ENCODE results near the gene NAPEPLD.
"Not testable (repeated sequence)": the region's sequence is repeated elsewhere in the genome, so short reads cannot be mapped to it uniquely, and the experiment has no call there.

NAPEPLD gene

DNA sequence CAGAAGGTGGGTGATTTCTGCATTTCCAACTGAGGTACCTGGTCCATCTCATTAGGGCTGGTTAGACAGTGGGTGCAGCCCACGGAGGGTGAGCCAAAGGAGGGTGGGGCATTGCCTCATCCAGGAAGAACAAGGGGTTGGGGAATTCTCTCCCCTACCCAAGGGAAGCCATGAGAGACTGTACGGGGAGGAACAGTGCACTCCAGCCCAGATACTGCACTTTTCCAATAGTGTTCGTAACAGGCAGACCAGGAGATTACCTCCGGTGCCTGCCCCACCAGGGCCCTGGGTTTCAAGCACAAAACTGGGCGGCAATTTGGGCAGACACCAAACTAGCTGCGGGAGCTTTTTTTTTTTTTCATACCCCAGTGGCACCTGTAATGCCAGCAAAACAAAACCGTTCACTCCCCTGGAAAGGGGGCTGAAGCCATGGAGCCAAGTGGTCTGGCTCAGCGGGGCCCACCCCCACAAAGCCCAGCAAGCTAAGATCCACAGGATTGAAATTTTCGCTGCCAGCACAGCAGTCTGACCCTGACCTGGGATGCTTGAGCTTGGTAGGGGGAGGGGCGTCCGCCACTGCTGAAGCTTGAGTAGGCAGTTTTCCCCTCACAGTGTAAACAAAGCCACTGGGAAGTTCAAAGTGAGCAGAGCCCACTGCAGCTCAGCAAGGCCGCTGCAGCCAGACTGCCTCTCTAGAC, 42.7 kb downstream of the NAPEPLD start:
- DNase-seq = no peak

DNA sequence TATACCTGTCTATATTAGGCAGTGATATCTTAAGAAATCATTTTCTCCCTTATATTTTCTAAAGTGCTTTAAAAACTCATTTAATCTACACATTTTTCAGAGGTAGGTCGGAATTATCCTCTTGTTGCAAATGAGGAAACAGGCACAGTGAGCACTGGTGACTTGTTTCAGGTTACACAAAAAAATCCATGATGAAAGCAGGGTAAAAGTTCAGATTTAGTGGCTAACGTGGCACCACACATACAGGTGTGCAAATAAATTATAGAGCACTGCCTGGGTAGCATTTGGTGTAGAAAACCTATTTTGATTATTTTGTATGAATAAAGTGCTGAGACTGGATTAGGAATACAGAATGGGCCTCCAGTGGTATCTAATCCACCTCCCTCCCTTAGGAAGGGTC, 47.4 kb downstream of the NAPEPLD start:
- no peak for DNase-seq

DNA sequence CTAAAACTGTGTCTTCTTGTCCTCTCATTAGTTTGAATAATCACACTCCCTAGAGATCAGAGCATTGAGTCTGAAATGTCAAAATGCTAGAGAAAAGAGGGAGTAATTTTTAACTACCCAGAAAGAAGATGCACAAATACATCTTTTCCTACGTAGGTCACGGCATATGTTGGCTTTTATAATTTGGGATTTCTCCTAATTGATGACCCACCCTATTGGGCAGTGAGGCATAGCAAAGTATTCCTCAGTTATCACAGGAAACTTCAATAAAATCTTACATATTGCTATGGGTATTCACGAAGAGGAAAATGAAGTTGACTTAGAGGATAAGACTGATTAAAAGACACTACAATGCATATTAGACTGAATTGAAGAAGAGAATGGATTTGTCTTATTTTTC, 48.6 kb downstream of the NAPEPLD start:
- no peak for DNase-seq

DNA sequence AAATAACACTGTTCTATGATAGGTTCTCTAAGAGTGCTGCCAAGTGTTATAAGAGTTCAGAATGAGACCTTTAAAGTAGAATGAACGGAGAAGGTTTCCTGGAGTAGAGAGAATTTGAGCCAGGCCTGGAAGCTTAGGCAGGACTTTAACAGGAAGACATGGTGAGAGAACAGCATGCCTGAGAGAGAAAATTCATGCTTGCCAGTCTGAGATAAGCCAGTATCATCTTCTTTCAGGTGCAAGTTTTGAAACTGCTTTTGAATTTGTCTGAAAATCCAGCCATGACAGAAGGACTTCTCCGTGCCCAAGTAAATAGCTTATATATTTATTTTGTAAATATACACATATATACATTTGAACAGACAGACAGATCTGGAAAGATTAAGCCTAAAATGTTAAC, 51.9 kb downstream of the NAPEPLD start:
- DNase-seq = no peak

DNA sequence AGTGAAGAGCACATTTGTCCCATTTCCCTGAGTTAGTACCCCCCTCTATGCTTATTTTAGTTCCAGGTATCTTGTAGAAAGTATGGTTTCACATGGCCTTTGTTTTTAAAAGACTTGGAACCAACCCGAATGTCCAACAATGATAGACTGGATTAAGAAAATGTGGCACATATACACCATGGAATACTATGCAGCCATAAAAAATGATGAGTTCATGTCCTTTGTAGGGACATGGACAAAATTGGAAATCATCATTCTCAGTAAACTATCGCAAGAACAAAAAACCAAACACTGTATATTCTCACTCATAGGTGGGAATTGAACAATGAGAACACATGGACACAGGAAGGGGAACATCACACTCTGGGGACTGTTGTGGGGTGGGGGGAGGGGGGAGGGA, 53.3 kb downstream of the NAPEPLD start:
- not testable (repeated sequence) for DNase-seq

DNA sequence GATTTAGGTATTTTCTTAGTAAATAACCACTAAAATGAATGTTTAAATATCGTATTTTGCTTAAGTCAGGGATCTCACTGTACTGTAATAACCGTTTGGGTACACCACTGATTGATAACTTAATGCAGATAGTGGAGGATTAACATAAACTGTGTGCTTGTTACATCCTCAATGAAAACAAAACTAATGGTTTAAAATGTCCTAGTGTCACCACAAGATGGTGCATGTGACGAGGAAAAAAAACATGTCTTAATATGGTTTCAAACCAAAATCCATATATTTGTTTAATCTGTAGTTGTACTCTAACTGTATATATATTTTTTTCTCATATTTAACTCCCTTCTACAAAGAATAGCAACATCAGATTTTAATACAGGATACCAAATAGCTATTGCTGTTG, 54.8 kb downstream of the NAPEPLD start:
- DNase-seq = no peak

DNA sequence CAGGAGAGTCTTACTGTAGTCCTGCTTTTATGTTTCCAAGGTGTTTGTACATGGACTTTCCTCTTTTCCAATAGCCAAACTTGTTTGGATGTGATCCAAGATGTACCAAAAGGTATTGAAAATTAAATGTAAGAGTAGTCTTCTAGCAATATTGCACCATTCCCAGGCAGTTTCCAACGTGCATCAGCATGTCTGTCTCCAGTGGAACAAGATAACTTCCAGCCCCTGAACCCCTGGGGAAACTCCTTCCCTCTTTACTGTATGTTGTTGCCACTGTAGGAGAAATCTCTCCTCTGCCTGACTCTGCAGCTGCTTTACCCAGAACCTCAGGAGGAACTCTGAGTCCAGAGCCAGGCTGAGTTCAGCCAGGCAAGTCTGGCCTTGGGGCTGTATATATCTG, 55.5 kb downstream of the NAPEPLD start:
- DNase-seq = no peak

DNA sequence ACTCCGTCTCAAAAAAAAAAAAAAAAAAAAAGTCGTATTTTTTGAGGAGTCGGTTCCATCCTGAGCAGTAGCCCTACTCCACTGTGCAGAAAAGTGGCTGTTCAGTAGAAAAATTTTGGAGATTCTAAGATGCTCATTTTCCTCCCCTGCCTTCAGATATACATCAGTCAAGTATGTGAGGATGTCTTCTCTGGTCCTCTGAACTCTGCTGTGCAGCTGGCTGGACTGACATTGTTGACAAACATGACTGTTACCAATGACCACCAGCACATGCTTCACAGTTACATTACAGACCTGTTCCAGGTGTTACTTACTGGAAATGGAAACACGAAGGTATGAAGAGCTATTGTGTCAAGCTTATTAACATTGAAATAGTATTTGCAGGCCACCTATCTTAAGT, 56.6 kb downstream of the NAPEPLD start:
- DNase-seq = not testable (repeated sequence)

DNA sequence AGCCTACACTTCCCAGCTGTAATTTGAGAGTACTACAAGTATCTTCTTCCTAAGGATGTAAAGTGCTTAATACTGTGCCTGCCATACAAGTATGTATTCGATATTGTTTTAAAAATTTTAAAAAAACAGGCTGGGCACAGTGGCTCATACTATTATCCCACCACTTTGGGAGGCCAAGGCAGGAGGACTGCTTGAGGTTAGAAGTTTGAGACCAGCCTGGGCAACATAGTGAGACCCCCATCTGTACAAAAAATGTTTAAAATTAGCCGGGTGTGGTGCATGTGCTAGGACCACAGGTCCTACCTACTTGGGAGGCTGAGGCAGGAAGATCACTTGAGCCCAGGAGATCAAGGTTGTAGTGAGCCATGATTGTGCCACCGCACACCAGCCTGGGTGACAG, 65.7 kb downstream of the NAPEPLD start:
- DNase-seq = no peak

DNA sequence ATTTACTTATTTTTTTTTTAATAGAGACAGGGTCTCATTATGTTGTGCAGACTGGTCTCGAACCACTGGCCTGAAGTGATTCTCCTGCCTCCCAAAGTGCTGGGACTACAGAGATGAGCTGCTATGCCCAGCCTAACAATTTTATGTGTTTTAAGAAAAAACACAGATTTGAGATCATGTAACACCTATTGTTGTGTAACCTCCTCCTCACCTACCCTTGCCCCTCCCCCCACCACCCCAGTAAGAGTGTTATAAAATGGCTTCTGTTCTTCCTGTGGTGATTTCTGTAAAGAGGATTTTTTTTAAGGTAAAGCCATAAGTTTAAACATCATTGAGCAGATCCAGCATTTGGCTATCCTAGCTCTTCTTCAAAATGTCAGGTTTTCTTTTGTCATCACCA, 66.4 kb downstream of the NAPEPLD start:
- DNase-seq = no peak

DNA sequence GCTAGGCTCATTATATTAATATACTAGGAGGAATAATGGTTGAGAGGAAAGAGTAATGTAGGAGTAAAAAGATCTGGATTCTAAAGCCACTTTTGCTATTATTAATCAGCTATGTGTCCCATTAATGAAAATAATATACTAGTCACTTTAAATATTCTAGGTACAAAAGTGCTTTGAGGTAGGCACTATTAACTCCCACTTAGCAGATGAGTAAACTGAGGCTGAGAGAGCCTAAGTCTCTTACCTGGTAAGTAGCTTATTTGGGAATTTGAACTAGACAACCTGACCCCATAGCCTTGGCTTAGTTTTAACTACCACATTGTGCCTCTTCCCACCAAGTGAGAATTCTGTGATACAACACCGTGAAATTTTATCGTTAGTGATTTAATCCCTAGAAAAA, 68.0 kb downstream of the NAPEPLD start:
- no peak for DNase-seq

DNA sequence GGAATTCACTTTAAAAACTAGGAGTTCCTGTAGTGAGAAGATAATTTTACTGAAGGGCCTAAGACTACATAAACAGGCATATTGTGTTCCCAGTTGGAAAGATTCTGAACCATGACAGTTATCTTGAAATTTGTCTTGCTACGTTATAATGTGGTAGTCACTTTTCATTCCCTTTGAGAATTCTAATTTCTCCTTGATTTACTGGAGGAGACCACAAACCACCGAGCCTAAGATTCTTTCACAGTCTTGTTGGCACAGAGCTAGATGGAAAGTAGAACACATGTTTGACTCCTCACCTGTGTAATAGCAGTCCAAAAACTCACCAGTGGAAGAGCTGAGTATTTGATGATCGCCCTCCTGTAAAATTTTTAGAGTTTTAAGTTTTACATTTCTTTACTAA, 69.1 kb downstream of the NAPEPLD start:
- DNase-seq = no peak

DNA sequence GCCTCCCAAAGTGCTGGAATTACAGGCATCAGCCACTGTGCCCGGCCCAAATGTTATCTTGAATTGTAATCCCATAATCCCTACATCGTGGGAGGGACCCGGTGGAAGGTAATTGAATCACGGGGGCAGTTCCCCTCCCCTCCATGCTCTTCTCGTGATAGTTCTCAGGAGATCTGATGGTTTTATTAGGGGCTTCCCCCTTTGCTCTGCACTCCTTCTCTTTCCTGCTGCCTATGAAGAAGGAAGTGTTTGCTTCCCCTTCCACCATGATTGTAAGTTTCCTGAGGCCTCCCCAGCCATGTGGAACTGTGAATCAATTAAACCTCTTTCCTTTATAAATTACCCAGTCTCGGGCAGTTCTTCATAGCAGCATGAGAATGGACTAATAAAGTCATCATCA, 70.7 kb downstream of the NAPEPLD start:
- not testable (repeated sequence) for DNase-seq

DNA sequence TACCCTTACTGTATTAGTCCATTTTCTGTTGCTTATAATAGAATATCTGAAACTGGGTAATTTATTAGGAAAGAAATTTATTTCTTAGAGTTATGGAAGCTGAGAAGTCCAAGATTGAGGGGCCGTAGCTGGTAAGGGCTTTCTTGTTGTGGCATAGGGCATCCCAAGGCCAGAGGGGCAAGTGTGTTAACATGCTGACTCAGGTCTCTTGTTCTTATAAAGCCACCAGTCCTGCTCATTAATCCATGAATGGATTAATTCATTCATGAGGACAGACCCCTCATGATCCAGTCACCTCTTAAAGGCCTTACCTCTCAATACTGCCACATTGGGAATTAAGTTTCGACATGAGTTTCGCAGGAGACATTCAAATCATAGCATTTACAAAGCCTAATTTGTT, 71.6 kb downstream of the NAPEPLD start:
- DNase-seq = no peak

DNA sequence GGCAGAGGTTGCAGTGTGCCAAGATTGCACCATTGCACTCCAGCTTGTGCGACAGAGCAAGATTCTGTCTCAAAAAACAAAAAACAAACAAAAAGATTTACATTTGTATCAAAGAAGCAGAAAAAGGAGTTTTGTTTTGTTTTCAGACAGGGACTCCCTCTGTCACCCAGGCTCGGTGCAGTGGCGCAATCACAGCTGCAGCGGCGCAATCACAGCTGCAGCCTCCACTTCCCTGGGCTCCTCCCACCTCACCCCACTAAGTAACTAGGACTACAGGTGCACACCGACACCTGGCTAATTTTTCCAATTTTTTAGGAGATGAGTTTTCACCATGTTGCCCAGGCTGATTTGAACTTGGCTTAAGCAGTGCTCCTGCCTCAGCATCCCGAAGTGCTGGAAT, 72.1 kb downstream of the NAPEPLD start:
- DNase-seq = no peak

DNA sequence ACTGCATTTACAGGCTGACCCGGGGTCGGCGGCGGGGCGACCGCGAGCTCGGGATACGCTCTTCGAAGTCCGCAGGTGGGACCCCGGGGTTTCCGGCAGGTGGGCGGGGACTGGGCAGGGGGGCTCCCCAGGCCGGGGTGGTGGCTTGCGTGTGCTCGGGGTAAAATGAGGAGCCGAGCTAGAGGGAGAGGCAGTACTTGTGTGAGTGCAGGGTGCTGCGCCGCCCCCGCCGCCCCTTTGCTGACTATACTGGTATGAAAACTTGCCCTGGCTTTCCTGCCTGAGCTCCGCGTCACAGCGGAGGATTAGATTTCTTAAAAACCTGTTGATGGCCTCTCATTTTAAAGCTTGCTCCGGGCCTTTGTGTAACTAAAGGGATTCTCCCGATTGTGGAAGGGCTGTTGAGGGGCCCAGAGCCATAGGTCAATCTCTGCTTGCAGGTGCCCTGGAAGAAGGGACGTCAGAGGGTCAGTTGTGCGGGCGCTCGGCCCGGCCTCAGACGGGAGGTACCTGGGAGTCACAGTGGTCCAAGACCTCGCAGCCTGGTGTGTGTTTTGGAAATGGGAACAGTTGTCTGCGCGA, 73.5 kb downstream of the NAPEPLD start:
- peak; percentile 56 for DNase-seq

DNA sequence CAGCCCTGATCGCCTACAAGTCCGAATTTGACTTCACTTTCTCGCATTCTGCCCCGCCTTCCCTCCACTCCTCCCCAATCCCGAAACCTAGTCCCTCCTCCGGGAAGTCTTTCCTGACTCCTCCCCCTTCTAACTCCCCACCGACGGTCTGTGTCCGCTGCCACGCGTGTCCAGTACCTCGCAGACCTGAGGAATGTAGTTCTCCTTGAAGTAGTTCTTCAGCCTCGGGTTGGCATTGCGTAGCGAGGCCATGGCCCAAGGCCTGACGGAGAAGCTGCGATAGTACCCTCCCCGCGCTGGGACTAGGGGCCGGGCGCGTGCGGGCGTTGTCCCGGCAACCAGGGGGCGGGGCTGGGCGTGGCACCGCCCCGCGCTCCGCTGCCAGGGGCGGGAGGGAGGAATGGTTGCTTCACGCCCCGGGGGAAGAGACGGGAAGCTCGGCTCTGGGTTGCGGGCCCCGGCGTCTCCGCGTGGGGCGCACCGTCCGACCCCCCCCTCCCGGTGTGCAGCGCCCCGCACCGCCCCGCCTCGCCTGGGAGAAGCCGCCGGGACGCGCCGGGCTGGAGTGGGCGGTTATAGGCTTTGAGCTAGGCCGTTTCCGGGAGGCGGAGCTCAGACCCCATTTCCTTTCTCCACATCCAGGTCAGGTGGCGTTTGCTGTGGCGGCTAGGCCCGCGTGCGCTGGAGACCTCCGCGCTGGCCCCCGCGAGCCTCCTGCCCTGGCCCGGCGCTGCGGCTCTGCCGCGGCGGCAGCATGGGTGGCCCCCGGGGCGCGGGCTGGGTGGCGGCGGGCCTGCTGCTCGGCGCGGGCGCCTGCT, 74.2 kb downstream of the NAPEPLD start, which contains the start of the genes ARMC10 and FBXL13:
Gene ARMC10 (plus strand): TSS at position 622 of the 818 bp plus-strand sequence. CDS start 133 bp downstream, at position 755.
Gene FBXL13 (minus strand): TSS at position 278 of the 818 bp plus-strand sequence.
- DNase-seq = peak; percentile 92

DNA sequence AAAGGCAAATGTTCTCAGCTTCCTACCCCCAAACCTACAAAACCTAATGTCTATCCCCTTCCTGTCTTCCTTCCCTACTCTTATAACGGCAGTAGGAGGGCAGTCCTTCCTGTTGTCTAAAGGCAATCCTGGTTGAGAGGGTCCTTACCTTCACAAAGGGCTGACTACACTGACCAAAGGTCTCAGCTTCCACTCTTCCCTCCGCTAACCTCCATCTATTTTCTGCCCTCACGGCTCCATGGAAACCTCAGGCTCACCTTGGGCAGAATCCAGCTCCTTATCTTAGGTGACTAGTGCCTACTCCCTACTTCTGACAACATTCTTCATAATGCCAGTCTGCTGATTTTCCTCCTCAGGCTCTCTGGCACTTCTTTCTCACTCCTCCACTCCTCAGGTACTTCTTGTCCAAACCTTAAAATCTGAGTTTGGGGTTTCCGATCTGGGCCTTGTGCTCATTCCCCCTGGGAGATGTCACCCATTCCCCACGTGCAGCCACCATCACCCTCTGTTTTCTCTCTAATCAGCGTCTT, 74.8 kb downstream of the NAPEPLD start:
- no peak for DNase-seq

DNA sequence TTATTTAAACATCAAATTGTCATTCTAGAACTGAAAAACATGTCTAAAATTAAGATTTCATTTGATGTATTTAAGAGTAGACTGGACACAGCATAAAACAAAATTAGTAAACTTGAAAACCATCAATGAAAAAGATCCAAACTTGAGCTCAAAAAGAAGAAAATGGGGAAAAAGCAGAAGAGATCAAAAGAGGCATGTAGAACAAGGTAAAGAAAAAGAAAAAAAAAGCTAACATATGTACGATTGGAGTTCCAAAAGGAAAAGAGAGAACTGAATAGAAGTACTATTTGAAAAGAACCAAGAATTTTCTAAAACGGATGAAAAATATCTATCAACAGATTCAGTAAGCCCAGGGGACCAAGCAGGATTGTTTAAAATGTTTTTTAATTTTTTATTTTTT, 77.9 kb downstream of the NAPEPLD start:
- DNase-seq = no peak

DNA sequence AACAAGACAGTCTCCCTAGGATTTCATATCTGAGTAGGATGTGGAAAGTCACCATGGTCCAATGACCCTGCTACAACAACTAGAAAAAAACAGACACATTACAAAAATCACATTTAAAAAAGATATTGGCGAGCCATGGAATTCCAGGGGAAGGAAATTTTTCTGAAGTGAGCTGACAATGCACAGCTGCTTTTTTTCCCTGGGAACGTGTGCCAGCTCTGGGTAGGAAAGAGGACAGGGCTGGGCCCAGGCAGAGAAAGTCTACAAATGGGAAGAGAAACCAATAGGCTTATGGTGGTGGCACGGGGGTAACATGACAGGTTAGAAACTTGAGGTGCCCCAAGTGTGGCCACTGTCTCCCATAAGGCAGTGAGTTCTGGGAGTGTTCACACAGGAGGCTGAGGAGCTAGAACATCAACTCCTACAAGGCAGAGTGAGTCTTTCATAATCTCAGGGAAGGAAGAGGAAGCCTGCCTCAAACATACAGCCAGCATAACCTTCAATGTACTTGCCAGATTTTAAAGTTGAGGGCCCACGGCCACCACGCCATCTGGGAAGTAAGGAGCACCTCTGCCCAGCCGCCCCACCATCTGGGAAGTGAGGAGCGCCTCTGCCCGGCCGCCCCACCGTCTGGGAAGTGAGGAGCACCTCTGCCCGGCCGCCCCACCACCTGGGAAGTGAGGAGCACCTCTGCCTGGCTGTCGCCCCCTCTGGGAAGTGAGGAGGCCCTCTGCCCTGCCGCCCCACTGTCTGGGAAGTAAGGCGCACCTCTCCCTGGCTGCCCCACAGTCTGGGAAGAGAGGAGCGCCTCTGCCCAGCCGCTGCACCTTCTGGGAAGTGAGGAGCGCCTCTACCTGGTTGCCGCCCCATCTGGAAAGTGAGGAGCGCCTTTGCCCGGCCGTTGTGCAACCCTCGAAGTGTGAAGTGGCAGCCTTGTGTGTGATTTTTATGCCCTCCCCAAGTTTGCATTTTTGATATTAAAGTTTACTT, 80.2 kb downstream of the NAPEPLD start:
- DNase-seq = no peak

DNA sequence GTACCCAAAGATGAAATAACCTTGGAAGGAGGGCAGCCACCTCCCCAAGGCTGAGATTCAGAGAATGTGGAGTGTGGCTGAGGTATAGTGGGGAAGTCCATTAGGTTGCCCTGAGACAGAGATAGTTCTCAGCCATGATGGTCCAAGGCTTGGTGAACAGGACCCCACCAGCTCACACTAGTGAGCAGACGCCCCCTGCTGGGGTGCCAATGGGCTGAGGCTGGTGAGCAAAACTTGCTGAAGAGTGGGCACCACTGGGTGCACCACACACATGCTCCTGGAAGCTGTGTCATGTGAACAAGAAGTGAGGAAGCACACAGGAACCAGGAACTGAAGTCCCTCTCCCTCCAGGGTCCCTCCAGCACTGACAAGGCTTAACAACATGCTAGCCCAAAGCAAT, 83.2 kb downstream of the NAPEPLD start:
- no peak for DNase-seq

DNA sequence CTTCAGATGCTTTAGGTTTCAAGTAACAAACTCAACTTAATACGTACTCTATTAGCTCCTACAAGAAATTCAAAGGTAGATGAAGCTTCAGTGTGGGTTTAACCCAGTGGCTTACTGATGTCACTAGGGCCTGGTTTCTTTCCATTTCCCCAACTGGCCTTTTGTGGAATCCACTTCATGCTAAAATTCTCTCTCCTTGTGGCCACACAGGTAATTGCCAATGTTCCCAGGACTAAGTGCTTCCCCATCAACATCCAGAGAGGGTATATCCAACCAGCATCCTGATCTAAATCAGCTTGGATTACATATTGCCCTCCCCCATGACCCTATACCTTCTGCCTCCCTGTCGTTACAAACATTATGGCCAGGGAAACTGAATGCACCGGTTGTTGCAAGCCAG, 85.0 kb downstream of the NAPEPLD start:
- no peak for DNase-seq

Data from NCI-H2171 (cell line).